GM23338 (cell line): Measurements from ENCODE around the gene CHSY1. TPM values are rescaled to one million over a fixed set of nuclear protein-coding genes. Genes with fewer than 3 reads are reported as not detected.

Source experiments
- ATAC-seq: fragments of 200-7000 bp; cut with Tn5 transposase; 3 replicates; pipeline ENCODE4 v1.9.1; 2020
- DNase-seq: peaks from one replicate; pipeline ENCODE4 v3.0.0-alpha.2; 2015; ENCODE audit warnings: low spot score
- H2AFZ ChIP-seq: fragments of 200-600 bp; sonication (generic); 2 replicates; pipeline ENCODE4 v1.8.0; 2016; ENCODE audit warnings: antibody characterized with exemption, mild to moderate bottlenecking, moderate library complexity
- H3F3A ChIP-seq: fragments of 200-600 bp; sonication (generic); replicated peaks from 2 replicates; pipeline ENCODE4 v1.8.0; 2017; ENCODE audit warnings: antibody characterized with exemption, mixed run types, low read depth
- H3K27ac ChIP-seq: fragments of 200-600 bp; sonication (generic); 2 replicates; pipeline ENCODE4 v1.6.1; 2016; ENCODE audit warnings: low read depth
- H3K27me3 ChIP-seq: fragments of 200-600 bp; sonication (generic); 2 replicates; pipeline ENCODE4 v1.8.0; 2016; ENCODE audit warnings: mild to moderate bottlenecking, mixed run types, moderate library complexity; ENCODE audit not compliant: insufficient read depth
- H3K36me3 ChIP-seq: fragments of 200-600 bp; sonication (generic); 2 replicates; pipeline ENCODE4 v1.8.0; 2016; ENCODE audit warnings: mild to moderate bottlenecking; ENCODE audit not compliant: insufficient read depth
- H3K4me1 ChIP-seq: fragments of 200-600 bp; sonication (generic); 2 replicates; pipeline ENCODE4 v1.8.0; 2016; ENCODE audit warnings: mild to moderate bottlenecking, moderate library complexity; ENCODE audit not compliant: insufficient read depth
- H3K4me2 ChIP-seq: fragments of 200-600 bp; sonication (generic); 2 replicates; pipeline ENCODE4 v1.7.1; 2017; ENCODE audit warnings: mixed run types
- H3K4me3 ChIP-seq: fragments of 200-600 bp; sonication (generic); 2 replicates; pipeline ENCODE4 v1.6.1; 2016; ENCODE audit warnings: mixed run types
- H3K79me2 ChIP-seq: fragments of 200-600 bp; sonication (generic); replicated peaks from 2 replicates; pipeline ENCODE4 v1.8.0; 2017; ENCODE audit warnings: mild to moderate bottlenecking; ENCODE audit not compliant: insufficient read depth
- H3K9me2 ChIP-seq: fragments of 200-600 bp; sonication (generic); 2 replicates; pipeline ENCODE4 v1.8.0; 2017; ENCODE audit not compliant: insufficient read depth
- H4K20me1 ChIP-seq: fragments of 200-600 bp; sonication (generic); replicated peaks from 2 replicates; pipeline ENCODE4 v1.8.0; 2017; ENCODE audit warnings: mild to moderate bottlenecking; ENCODE audit not compliant: insufficient read depth
- H3K27ac Mint-ChIP-seq: 2 replicates; pipeline ENCODE4 v1.8.0; 2020; ENCODE audit warnings: inconsistent platforms, mild to moderate bottlenecking, moderate library complexity, mixed read lengths
- H3K27me3 Mint-ChIP-seq: 3 replicates; pipeline ENCODE4 v1.8.0; 2022; ENCODE audit warnings: low read depth, mild to moderate bottlenecking, moderate library complexity, mixed read lengths, inconsistent platforms; ENCODE audit not compliant: insufficient read depth, poor library complexity
- H3K36me3 Mint-ChIP-seq: 3 replicates; pipeline ENCODE4 v1.8.0; 2021; ENCODE audit warnings: low read depth, mild to moderate bottlenecking, inconsistent platforms, moderate library complexity, mixed read lengths
- H3K4me1 Mint-ChIP-seq: 3 replicates; pipeline ENCODE4 v1.8.0; 2020; ENCODE audit warnings: mild to moderate bottlenecking, inconsistent platforms, mixed read lengths
- H3K4me3 Mint-ChIP-seq: 3 replicates; pipeline ENCODE4 v1.8.0; 2021; ENCODE audit warnings: moderate library complexity, mild to moderate bottlenecking, inconsistent platforms, mixed read lengths
- H3K9me3 Mint-ChIP-seq: 3 replicates; pipeline ENCODE4 v1.8.0; 2020; ENCODE audit warnings: moderate library complexity, mild to moderate bottlenecking, inconsistent platforms, mixed read lengths
- CREB1 ChIP-seq: fragments of 250-450 bp; sonication (Bioruptor Pico); IDR thresholded peaks from 2 replicates; pipeline ENCODE4 v1.5.0; 2020; ENCODE audit warnings: low read depth, mild to moderate bottlenecking, moderate library complexity
- EZH2 ChIP-seq: fragments of 200-600 bp; sonication (generic); IDR thresholded peaks from one replicate; pipeline ENCODE4 v1.8.0; 2017; ENCODE audit warnings: antibody characterized with exemption, mild to moderate bottlenecking, low read depth; ENCODE audit not compliant: unreplicated experiment
- EZH2phosphoT487 ChIP-seq: fragments of 200-600 bp; sonication (generic); IDR thresholded peaks from one replicate; pipeline ENCODE4 v1.8.1; 2018; ENCODE audit warnings: antibody characterized with exemption; ENCODE audit not compliant: unreplicated experiment
- JUNB ChIP-seq: IDR thresholded peaks from one replicate; pipeline ENCODE4 v1.6.1; 2016; ENCODE audit warnings: antibody characterized with exemption; ENCODE audit not compliant: unreplicated experiment
- NANOG ChIP-seq: IDR thresholded peaks from 2 replicates; pipeline ENCODE4 v1.6.1; 2016; ENCODE audit warnings: antibody characterized with exemption, borderline replicate concordance
- POLR2AphosphoS5 ChIP-seq: IDR thresholded peaks from 2 replicates; pipeline ENCODE4 v1.6.1; 2016; ENCODE audit warnings: antibody characterized with exemption, low read depth
- STAT1 ChIP-seq: IDR thresholded peaks from one replicate; pipeline ENCODE4 v1.6.1; 2016; ENCODE audit warnings: antibody characterized with exemption; ENCODE audit not compliant: unreplicated experiment
- ZNF114 ChIP-seq: fragments of 250-450 bp; sonication (Bioruptor Pico); IDR thresholded peaks from 2 replicates; pipeline ENCODE4 v1.5.0; 2020; ENCODE audit warnings: mild to moderate bottlenecking, moderate library complexity
- ZNF331 ChIP-seq: fragments of 250-450 bp; sonication (Bioruptor Pico); IDR thresholded peaks from 2 replicates; pipeline ENCODE4 v1.5.0; 2020; ENCODE audit warnings: low read depth, mild to moderate bottlenecking, moderate library complexity
- polyA plus RNA-seq: library from polyadenylated mRNA; unstranded; fragments of >200 nt; fragmentation: Nextera tagmentation; extraction: Ambion mirVana; gene quantifications from 2 replicates; pipeline ENCODE4 v1.2.1, GENCODE V29; 2016
- total RNA-seq: library from RNA; depleted of rRNA; stranded (reverse); fragments of >200 nt; shearing (Covaris generic); gene quantifications from 2 replicates; pipeline ENCODE4 v1.2.3, GENCODE V29; 2014
- TF ChIP-seq, protein P1 (sequence below): IDR thresholded peaks from one replicate; pipeline ENCODE4 v1.6.1; 2018; ENCODE audit warnings: antibody characterized with exemption; ENCODE audit not compliant: unreplicated experiment
- TF ChIP-seq, protein P2 (sequence below), 2 experiments: fragments of 200-600 bp in 1 of 2; sonication (generic) in 1 of 2; conservative IDR thresholded peaks; 2 replicates each; pipeline versions ENCODE4 v1.5.1 to v1.6.1; 2016 to 2017; ENCODE audit warnings: antibody characterized with exemption in 2 of 2, low read depth in 2 of 2, mild to moderate bottlenecking in 2 of 2, moderate library complexity in 1 of 2
- TF ChIP-seq, protein P3 (sequence below): fragments of 250-450 bp; sonication (Bioruptor Pico); IDR thresholded peaks from 2 replicates; pipeline ENCODE4 v1.5.0; 2020; ENCODE audit warnings: mild to moderate bottlenecking, moderate library complexity
- TF ChIP-seq, protein P4 (sequence below): IDR thresholded peaks from 2 replicates; pipeline ENCODE4 v1.6.1; 2016; ENCODE audit warnings: antibody characterized with exemption

Gene CHSY1
- total and polyA plus RNA-seq, 2 experiments from 2014 or later = 9.8 to 47.7 TPM

DNA sequence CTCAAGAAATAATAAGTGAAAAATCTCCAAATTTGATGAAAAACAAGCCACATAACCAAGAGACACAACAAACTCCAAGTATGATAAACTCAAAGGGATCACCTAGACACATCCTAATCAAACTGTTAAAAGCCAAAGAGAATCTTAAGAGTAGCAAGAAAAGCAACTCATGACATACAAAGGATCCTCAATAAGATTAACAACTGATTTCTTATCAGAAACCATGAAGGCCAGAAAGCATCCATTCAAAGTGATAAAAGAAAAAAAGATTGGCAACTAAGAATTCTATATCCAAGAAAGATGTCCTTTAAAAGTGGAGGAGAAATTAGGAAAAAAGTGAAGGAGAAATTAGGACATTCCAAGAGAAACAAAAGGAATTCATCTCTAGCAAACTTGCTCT lies 23.5 kb downstream of the CHSY1 start:
- no peak overlapping the region for H3K4me3 Mint-ChIP-seq
- Histone ChIP-seq H4K20me1 (peaks cover 30% of the 10 kb centered on the region), H3K9me2 (no peaks in the 10 kb centered on the region), H3K79me2 (peaks cover 97% of the 10 kb centered on the region), H3K4me1 (no peaks in the 10 kb centered on the region), H2AFZ (no peak overlapping the region), H3F3A (no peaks in the 10 kb centered on the region), H3K36me3 (0 out of 2 replicates have a peak, but pooled peaks cover 5% of the 10 kb centered on the region), H3K27ac (no peak overlapping the region; the same call in 1 of the 2 replicates), H3K4me3 (no peak overlapping the region), H3K4me2 (no peak overlapping the region), H3K27me3 (no peaks in the 10 kb centered on the region)
- no peak for ATAC-seq
- peaks cover 26% of the 10 kb centered on the region for H3K4me1 Mint-ChIP-seq
- peaks cover 7% of the 10 kb centered on the region for H3K27me3 Mint-ChIP-seq
- no peak overlapping the region; the same call in 1 of the 2 replicates for H3K27ac Mint-ChIP-seq
- no peaks in the 10 kb centered on the region for H3K9me3 Mint-ChIP-seq
- no peak for TF ChIP-seq EZH2phosphoT487
- TF ChIP-seq, protein P1, sequence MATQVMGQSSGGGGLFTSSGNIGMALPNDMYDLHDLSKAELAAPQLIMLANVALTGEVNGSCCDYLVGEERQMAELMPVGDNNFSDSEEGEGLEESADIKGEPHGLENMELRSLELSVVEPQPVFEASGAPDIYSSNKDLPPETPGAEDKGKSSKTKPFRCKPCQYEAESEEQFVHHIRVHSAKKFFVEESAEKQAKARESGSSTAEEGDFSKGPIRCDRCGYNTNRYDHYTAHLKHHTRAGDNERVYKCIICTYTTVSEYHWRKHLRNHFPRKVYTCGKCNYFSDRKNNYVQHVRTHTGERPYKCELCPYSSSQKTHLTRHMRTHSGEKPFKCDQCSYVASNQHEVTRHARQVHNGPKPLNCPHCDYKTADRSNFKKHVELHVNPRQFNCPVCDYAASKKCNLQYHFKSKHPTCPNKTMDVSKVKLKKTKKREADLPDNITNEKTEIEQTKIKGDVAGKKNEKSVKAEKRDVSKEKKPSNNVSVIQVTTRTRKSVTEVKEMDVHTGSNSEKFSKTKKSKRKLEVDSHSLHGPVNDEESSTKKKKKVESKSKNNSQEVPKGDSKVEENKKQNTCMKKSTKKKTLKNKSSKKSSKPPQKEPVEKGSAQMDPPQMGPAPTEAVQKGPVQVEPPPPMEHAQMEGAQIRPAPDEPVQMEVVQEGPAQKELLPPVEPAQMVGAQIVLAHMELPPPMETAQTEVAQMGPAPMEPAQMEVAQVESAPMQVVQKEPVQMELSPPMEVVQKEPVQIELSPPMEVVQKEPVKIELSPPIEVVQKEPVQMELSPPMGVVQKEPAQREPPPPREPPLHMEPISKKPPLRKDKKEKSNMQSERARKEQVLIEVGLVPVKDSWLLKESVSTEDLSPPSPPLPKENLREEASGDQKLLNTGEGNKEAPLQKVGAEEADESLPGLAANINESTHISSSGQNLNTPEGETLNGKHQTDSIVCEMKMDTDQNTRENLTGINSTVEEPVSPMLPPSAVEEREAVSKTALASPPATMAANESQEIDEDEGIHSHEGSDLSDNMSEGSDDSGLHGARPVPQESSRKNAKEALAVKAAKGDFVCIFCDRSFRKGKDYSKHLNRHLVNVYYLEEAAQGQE = no peak
- TF ChIP-seq, protein P2, sequence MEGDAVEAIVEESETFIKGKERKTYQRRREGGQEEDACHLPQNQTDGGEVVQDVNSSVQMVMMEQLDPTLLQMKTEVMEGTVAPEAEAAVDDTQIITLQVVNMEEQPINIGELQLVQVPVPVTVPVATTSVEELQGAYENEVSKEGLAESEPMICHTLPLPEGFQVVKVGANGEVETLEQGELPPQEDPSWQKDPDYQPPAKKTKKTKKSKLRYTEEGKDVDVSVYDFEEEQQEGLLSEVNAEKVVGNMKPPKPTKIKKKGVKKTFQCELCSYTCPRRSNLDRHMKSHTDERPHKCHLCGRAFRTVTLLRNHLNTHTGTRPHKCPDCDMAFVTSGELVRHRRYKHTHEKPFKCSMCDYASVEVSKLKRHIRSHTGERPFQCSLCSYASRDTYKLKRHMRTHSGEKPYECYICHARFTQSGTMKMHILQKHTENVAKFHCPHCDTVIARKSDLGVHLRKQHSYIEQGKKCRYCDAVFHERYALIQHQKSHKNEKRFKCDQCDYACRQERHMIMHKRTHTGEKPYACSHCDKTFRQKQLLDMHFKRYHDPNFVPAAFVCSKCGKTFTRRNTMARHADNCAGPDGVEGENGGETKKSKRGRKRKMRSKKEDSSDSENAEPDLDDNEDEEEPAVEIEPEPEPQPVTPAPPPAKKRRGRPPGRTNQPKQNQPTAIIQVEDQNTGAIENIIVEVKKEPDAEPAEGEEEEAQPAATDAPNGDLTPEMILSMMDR (conservative IDR thresholded peaks at IDR 0.05; ENCODE audit: low read depth in 2 of 2) = no peak
- TF ChIP-seq NANOG = no peak
- TF ChIP-seq ZNF331 (CRISPR knock-in tag) = no peak
- no peak for TF ChIP-seq STAT1
- TF ChIP-seq EZH2 = no peak
- TF ChIP-seq, protein P3, sequence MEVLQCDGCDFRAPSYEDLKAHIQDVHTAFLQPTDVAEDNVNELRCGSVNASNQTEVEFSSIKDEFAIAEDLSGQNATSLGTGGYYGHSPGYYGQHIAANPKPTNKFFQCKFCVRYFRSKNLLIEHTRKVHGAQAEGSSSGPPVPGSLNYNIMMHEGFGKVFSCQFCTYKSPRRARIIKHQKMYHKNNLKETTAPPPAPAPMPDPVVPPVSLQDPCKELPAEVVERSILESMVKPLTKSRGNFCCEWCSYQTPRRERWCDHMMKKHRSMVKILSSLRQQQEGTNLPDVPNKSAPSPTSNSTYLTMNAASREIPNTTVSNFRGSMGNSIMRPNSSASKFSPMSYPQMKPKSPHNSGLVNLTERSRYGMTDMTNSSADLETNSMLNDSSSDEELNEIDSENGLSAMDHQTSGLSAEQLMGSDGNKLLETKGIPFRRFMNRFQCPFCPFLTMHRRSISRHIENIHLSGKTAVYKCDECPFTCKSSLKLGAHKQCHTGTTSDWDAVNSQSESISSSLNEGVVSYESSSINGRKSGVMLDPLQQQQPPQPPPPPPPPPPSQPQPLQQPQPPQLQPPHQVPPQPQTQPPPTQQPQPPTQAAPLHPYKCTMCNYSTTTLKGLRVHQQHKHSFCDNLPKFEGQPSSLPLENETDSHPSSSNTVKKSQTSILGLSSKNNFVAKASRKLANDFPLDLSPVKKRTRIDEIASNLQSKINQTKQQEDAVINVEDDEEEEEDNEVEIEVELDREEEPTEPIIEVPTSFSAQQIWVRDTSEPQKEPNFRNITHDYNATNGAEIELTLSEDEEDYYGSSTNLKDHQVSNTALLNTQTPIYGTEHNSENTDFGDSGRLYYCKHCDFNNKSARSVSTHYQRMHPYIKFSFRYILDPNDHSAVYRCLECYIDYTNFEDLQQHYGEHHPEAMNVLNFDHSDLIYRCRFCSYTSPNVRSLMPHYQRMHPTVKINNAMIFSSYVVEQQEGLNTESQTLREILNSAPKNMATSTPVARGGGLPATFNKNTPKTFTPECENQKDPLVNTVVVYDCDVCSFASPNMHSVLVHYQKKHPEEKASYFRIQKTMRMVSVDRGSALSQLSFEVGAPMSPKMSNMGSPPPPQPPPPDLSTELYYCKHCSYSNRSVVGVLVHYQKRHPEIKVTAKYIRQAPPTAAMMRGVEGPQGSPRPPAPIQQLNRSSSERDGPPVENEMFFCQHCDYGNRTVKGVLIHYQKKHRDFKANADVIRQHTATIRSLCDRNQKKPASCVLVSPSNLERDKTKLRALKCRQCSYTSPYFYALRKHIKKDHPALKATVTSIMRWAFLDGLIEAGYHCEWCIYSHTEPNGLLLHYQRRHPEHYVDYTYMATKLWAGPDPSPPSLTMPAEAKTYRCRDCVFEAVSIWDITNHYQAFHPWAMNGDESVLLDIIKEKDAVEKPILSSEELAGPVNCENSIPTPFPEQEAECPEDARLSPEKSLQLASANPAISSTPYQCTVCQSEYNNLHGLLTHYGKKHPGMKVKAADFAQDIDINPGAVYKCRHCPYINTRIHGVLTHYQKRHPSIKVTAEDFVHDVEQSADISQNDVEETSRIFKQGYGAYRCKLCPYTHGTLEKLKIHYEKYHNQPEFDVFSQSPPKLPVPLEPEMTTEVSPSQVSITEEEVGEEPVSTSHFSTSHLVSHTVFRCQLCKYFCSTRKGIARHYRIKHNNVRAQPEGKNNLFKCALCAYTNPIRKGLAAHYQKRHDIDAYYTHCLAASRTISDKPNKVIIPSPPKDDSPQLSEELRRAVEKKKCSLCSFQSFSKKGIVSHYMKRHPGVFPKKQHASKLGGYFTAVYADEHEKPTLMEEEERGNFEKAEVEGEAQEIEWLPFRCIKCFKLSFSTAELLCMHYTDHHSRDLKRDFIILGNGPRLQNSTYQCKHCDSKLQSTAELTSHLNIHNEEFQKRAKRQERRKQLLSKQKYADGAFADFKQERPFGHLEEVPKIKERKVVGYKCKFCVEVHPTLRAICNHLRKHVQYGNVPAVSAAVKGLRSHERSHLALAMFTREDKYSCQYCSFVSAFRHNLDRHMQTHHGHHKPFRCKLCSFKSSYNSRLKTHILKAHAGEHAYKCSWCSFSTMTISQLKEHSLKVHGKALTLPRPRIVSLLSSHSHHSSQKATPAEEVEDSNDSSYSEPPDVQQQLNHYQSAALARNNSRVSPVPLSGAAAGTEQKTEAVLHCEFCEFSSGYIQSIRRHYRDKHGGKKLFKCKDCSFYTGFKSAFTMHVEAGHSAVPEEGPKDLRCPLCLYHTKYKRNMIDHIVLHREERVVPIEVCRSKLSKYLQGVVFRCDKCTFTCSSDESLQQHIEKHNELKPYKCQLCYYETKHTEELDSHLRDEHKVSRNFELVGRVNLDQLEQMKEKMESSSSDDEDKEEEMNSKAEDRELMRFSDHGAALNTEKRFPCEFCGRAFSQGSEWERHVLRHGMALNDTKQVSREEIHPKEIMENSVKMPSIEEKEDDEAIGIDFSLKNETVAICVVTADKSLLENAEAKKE (CRISPR knock-in tag) = no peak
- TF ChIP-seq, protein P4, sequence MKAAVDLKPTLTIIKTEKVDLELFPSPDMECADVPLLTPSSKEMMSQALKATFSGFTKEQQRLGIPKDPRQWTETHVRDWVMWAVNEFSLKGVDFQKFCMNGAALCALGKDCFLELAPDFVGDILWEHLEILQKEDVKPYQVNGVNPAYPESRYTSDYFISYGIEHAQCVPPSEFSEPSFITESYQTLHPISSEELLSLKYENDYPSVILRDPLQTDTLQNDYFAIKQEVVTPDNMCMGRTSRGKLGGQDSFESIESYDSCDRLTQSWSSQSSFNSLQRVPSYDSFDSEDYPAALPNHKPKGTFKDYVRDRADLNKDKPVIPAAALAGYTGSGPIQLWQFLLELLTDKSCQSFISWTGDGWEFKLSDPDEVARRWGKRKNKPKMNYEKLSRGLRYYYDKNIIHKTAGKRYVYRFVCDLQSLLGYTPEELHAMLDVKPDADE = no peak
- no peak for TF ChIP-seq JUNB
- no peak for TF ChIP-seq ZNF114
- no peak for TF ChIP-seq CREB1
- no peak for TF ChIP-seq POLR2AphosphoS5
- no peak for DNase-seq
- peaks cover 18% of the 10 kb centered on the region; the same call in 2 of the 3 replicates for H3K36me3 Mint-ChIP-seq
